Measurements from ENCODE around the gene NKX1-1.

GRCh38 chr4:1417522-1418390 is 11.5 kb upstream of the NKX1-1 start:
- TF ChIP-seq CTCF (IDR thresholded peaks at IDR 0.05; ENCODE audit: borderline replicate concordance, extremely low read depth, low read length, poor library complexity, severe bottlenecking) (no peak), EZH2 (IDR thresholded peaks at IDR 0.05; ENCODE audit: borderline replicate concordance, low read depth, low read length, severe bottlenecking) (no peak)
